ENCODE measurements around the gene DLGAP1.

- peak; percentile 79 for TF ChIP-seq MAX (IDR thresholded peaks at IDR 0.05)
- peak; percentile 71; the same call in 1 of the 2 replicates for TF ChIP-seq EP300 (IDR thresholded peaks at IDR 0.05; ENCODE audit: borderline replicate concordance)
- TF ChIP-seq NFIC (IDR thresholded peaks at IDR 0.05) = 0 out of 2 replicates have a peak, but pooled peaks have one; percentile 54
- TF ChIP-seq YY1 (IDR thresholded peaks at IDR 0.05; ENCODE audit: low read depth) = 0 out of 2 replicates have a peak, but pooled peaks have one; percentile 27
- TF ChIP-seq TAF1 (IDR thresholded peaks at IDR 0.05; ENCODE audit: low read depth) = peak; percentile 73; the same call in 1 of the 2 replicates
- no peak for TF ChIP-seq REST (IDR thresholded peaks at IDR 0.05; ENCODE audit: low read depth)
- TF ChIP-seq TEAD4 (IDR thresholded peaks at IDR 0.05) = peak; percentile 58; the same call in 1 of the 2 replicates
These were observed 1006.9 kb downstream of the DLGAP1 start for GRCh38 chr18:3447895-3448837.

Data from Ishikawa (cell line).